GM13976 (cell line): ENCODE measurements around the gene RER1.

Experiments used
- DNase-seq: peaks from one replicate; pipeline ENCODE4 v3.0.0; 2012; ENCODE audit warnings: low spot score
- CTCF ChIP-seq: IDR thresholded peaks from 2 replicates; pipeline ENCODE4 v1.5.1; 2012; ENCODE audit warnings: borderline replicate concordance, mild to moderate bottlenecking; ENCODE audit not compliant: insufficient read depth; ENCODE audit errors: extremely low read depth, missing control alignments, control extremely low read depth
- in situ Hi-C: fragments of 300-500 bp; cut with MboI; formaldehyde crosslinking; loops from one replicate; pipeline ENCODE4 v1.12.0; 2022; ENCODE audit warnings: low sequenced_read_pairs, mixed read lengths, inconsistent platforms; ENCODE audit not compliant: unreplicated experiment

Gene RER1

DNA sequence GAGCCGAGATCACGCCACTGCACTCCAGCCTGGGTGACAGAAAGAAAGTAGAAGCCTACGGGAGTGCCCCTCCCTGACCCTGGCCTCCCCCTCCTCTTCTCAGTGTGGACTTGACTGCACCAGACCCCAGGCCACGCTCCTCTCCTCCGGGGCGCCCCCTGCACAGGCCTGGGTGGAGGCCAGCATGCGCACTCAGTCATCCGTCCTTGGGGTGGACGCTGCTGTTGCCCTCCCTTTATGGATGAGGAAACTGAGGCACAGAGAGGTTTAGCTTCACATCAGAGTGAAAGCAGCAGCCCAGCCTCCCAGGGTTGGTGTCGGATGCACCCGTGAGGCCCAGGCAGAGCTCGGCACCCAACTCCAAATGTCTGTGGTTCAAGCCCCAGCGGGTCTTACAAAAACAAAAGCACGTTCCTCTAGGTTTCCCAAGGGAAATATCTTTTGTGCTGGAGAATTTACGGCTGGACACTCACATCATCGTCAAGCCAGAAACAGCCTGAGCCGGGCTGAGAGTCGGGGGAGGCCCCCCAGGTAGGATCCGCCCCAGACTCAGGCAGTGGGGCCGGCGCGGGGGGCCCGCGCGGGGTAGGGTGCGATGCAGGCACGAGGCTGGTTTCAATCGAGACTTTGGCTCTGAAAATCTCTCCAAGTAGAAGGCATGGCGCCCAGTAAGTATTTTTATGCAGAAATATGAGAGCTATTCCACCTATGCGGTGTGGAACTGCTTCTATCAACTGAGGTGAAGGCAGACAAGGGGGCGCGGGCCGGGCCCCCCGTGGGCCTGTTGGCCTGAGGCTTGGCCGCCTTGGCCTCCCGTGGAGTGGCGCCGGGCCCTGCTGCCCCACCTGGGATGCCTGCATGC, 36.9 kb upstream of the RER1 start:
- no peak for DNase-seq
- in situ Hi-C loops, result no loop called here

DNA sequence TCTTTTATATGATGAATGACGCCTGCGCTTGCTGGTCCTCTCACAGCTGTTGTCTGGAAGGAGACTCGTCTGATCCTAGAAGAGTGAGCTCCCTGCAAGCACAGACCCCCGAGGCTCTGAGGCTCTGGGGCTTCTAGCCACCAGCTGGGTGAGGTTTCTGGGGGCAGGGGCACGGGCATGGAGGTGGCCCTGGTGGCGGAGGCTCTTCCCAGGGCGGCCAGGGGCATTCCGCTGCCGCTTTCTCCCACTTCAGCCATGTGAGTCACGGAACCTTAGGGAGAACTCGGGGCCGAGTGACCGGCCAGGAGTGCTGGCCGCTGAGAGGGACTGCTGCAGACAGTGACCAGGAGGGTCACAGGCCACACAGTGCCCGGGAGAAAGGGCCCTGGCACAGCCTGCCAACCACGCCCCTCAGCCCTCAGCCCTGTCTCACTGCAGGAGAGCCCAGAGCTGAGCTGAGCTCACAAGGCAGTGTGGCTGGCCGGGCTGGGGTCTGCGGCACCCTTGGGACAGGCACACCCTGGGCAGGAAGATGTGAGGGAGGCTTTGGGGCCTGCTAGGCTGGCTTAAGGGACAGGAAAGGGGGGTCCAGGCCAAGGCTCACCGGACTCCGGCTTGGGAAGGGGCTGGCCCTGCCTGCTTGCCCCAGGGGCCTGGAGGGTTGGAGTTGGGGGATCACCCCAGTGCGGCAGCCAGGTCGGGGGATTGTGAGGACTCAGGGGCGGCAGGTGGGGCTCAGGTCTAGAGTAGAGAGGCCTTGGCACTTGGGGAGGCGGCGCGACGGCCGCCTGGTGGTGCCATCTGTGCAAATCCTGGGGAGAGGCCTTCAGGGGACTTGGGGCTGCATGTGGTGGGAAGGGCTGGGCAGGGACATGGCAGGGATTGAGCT, 36.0 kb upstream of the RER1 start:
- in situ Hi-C loops, result no loop called here
- no peak for TF ChIP-seq CTCF
- no peak for DNase-seq

More for the DNA sequence above, 36.9 kb upstream of the RER1 start:
- TF ChIP-seq CTCF, result no peak

DNA sequence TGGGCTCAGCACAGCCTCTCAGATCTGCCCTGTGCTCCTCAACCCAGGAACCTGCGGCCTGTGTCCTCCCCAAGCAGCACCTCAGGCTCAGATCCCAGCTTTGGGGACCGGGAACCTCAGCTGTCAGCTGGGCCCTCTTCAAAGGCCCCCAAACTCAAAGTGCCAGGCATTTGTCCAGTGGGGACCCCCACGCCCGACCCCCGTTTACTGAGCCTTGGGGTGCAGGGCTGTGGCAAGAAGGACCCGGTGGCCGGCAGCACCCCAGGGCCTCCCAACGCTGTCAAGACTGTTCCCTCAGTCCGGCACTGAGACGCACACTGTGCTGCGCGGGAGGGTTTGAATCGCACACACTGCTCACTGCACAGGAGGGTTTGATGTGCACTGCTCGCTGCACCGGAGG, 35.2 kb upstream of the RER1 start:
- no peak for DNase-seq
- in situ Hi-C loops, result no loop called here
- TF ChIP-seq CTCF, result no peak

DNA sequence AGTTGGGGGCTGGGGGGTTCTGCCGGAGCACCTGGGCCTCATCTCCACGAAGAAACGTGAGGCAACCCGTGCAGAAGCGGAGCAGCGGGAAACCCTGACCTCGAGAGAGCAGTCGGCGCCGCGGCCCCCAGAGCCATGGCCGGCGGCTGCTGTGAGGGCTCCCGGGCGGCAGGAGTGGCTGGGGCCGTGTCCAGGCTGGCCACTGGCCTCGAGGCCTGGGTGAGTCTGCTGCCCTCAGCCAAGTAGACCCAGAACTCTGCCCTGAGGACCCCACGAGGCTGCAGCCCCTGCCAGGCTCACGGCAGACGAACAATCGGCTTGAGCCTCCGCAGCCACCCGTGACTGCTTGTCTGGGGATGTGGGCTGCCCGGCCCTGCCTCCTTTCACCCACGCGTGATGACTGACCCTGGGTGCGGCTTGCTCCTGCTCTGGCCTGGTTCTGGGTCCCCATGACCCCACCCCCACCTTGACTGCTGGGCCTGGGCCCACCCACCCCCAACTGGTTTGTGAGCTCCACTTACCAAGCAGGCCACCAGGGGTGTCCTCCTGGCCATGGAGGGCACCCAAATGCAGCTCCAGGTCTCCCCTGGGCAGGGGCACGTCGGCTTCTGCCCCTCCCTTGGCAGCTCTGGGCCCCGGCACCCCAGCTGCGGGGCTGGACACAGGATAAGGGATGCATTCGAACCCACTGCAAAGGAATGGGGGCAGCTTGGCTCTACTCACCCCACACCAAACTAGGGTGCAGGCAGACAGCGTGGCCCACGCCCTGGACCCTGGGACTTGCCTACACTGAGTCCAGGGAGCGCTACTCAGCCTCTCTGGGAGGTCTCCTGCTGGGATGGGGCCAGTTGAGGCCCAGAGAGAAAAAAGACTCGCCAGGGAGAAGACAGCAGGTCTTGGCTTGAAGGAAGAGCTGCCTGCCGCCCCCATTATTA, 34.5 kb upstream of the RER1 start:
- no peak for DNase-seq
- no peak for TF ChIP-seq CTCF
- in situ Hi-C loops, result no loop called here

- TF ChIP-seq CTCF, result no peak
- DNase-seq, result no peak
- in situ Hi-C loops, result no loop called here
Observed at GRCh38 chr1:2358072-2358471, 33.6 kb upstream of the RER1 start.
